Uterus (tissue), 4 donors: Measurements from ENCODE around the gene GCNT3. TPM values are rescaled to one million over a fixed set of nuclear protein-coding genes. Genes with fewer than 3 reads are reported as not detected.
"Not testable (repeated sequence)": the region's sequence is repeated elsewhere in the genome, so short reads cannot be mapped to it uniquely, and the experiment has no call there.

ENCODE experiments used
- DNase-seq, 2 donors: peaks; one replicate each; pipeline ENCODE4 v3.0.0-alpha.2; 2019 to 2020
- H3K27ac ChIP-seq, 2 donors: fragments of 200-600 bp; sonication (generic); 1 replicate in 1 of 2; 2 replicates in 1 of 2; pipeline ENCODE4 v1.5.1; 2016 to 2018
- H3K27me3 ChIP-seq, 2 donors: fragments of 200-600 bp; sonication (generic); one replicate each; pipeline ENCODE4 v1.5.1; 2018 to 2019; ENCODE audit warnings: control low read depth in 1 of 2
- H3K36me3 ChIP-seq, 2 donors: fragments of 200-600 bp; sonication (generic); one replicate each; pipeline ENCODE4 v1.5.1; 2019; ENCODE audit warnings: control low read depth in 1 of 2
- H3K4me1 ChIP-seq, 2 donors: fragments of 200-600 bp; sonication (generic); one replicate each; pipeline ENCODE4 v1.5.1; 2018 to 2019; ENCODE audit warnings: control low read depth in 1 of 2
- H3K4me3 ChIP-seq, 2 donors: fragments of 200-600 bp; sonication (generic); 1 replicate in 1 of 2; 2 replicates in 1 of 2; pipeline ENCODE4 v1.5.1; 2018 to 2019; ENCODE audit warnings: mild to moderate bottlenecking in 1 of 2
- H3K9me3 ChIP-seq, 2 donors: fragments of 200-600 bp; sonication (generic); one replicate each; pipeline ENCODE4 v1.5.1; 2019; ENCODE audit warnings: control low read depth in 1 of 2
- CTCF ChIP-seq, 4 experiments: fragments of 200-600 bp in 2 of 4; fragments of 450-650 bp in 2 of 4; sonication (generic) in 2 of 4; IDR thresholded peaks; one replicate each; pipeline ENCODE4 v1.5.1; 2016 to 2019; ENCODE audit warnings: antibody characterized with exemption in 4 of 4, mild to moderate bottlenecking in 2 of 4, moderate library complexity in 1 of 4
- POLR2A ChIP-seq, 2 donors: fragments of 450-650 bp; IDR thresholded peaks; one replicate each; pipeline ENCODE4 v1.6.1; 2016; ENCODE audit warnings: antibody characterized with exemption in 2 of 2, mild to moderate bottlenecking in 1 of 2, moderate library complexity in 1 of 2
- intact Hi-C: fragments of 100-400 bp; cut with DNase I; formaldehyde crosslinking; loops from one replicate; pipeline ENCODE4 v1.15.1; 2023; ENCODE audit warnings: low total_unique reads
- total RNA-seq, 4 donors: library from RNA; depleted of rRNA in 3 of 4; stranded (reverse); fragments of >200 nt in 3 of 4; gene quantifications; one replicate each; pipeline versions ENCODE4 v1.1.0 to v1.2.4, GENCODE V29; 2014 to 2023
- donor health status: DM: yes; HTN: yes; CAD: no.

GCNT3 gene
- total RNA-seq, 4 donors from 2014 or later = 0.59 to 1.7 TPM; not detected in 2

DNA sequence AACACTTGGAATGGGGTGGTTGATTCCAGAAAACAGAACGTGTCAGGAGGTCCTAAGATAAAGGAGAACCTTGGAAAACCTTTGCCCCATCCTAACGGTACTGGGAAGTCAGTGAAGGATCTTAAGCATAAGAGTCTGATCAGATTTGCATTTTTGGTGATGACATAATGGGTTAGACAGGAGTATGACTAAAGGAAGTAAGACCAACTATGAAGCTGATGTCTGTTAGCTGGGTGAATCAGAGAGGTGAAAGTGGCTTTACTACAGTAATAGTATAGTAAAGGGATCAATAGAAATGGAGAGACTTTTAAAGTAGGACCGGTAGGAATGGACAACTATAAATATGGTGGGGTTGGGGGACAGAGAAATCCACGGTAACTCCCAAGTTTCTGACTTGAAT is 33.2 kb downstream of the GCNT3 start:
- no peaks in the 10 kb centered on the region for H3K27me3 ChIP-seq
- TF ChIP-seq POLR2A (IDR thresholded peaks at IDR 0.05) (no peak), CTCF (IDR thresholded peaks at IDR 0.05) (no peak)
- DNase-seq = no peak
- H3K27ac ChIP-seq = no peak overlapping the region
- no peak overlapping the region for H3K4me3 ChIP-seq
- intact Hi-C loops = no loop called here
- no peaks in the 10 kb centered on the region for H3K4me1 ChIP-seq
- no peaks in the 10 kb centered on the region for H3K36me3 ChIP-seq
- no peaks in the 10 kb centered on the region for H3K9me3 ChIP-seq

GRCh38 chr15:59645812-59646211 is 34.2 kb downstream of the GCNT3 start:
- H3K4me3 ChIP-seq, H3K27me3 ChIP-seq, H3K4me1 ChIP-seq, H3K36me3 ChIP-seq, H3K9me3 ChIP-seq, H3K27ac ChIP-seq, intact Hi-C loops, DNase-seq: not testable (repeated sequence)

- no peaks in the 10 kb centered on the region for H3K36me3 ChIP-seq
- intact Hi-C loops = no loop called here
Measured at GRCh38 chr15:59646277-59646676, 34.7 kb downstream of the GCNT3 start.

DNA sequence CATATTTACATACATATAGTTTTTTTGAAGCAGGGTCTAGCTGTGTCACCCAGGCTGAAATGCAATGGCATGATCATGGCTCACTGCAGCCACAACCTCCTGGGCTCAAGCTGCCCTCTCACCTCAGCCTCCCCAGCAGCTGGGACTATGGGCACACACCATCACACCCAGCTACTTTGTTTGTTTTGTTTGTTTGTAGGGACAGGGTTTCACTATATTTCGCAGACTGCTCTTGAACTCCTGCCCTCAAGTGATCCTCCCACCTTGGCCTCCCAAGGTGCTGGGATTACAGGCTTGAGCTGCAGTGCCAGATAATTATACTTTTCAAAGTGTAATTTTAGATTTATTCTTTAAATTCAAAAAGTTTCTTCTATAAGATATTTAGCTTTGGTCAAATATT is 35.5 kb downstream of the GCNT3 start:
- H3K4me3 ChIP-seq = no peak overlapping the region
- no peak overlapping the region for H3K27ac ChIP-seq
- H3K9me3 ChIP-seq = no peaks in the 10 kb centered on the region
- no peaks in the 10 kb centered on the region for H3K4me1 ChIP-seq
- H3K36me3 ChIP-seq = no peaks in the 10 kb centered on the region
- no peaks in the 10 kb centered on the region for H3K27me3 ChIP-seq
- intact Hi-C loops = no loop called here
- TF ChIP-seq CTCF (IDR thresholded peaks at IDR 0.05) (no peak), POLR2A (IDR thresholded peaks at IDR 0.05) (no peak)
- no peak for DNase-seq

More at GRCh38 chr15:59646277-59646676, 34.7 kb downstream of the GCNT3 start:
- Histone ChIP-seq H3K4me3 (no peak overlapping the region), H3K4me1 (no peaks in the 10 kb centered on the region), H3K27ac (no peak overlapping the region), H3K9me3 (no peaks in the 10 kb centered on the region), H3K27me3 (no peaks in the 10 kb centered on the region)
- TF ChIP-seq POLR2A (IDR thresholded peaks at IDR 0.05) = no peak
- no peak for TF ChIP-seq CTCF (IDR thresholded peaks at IDR 0.05)
- DNase-seq = no peak

DNA sequence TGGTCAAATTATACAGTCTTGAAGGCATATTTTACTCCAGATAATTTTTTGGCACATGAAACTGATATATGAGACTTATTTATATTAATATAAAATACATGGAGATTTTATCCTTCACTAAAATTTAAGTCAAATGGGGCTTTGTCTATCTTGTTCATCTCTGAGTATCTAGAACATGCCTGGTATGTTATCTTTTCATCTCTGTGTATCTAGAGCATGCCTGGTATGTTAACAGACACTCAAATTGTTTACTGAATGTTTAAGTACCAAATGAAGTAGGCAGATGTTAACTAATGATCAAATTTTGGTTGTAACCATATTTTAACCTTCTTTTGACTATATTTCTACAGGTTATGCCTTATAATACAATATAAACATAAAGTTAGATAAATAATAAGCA is 38.0 kb downstream of the GCNT3 start:
- H3K27me3 ChIP-seq = no peaks in the 10 kb centered on the region
- H3K27ac ChIP-seq = no peak overlapping the region
- H3K4me3 ChIP-seq = no peak overlapping the region
- TF ChIP-seq CTCF (IDR thresholded peaks at IDR 0.05) (no peak), POLR2A (IDR thresholded peaks at IDR 0.05) (no peak)
- no peaks in the 10 kb centered on the region for H3K36me3 ChIP-seq
- DNase-seq = no peak
- H3K4me1 ChIP-seq = no peaks in the 10 kb centered on the region
- H3K9me3 ChIP-seq = no peaks in the 10 kb centered on the region
- intact Hi-C loops = no loop called here

DNA sequence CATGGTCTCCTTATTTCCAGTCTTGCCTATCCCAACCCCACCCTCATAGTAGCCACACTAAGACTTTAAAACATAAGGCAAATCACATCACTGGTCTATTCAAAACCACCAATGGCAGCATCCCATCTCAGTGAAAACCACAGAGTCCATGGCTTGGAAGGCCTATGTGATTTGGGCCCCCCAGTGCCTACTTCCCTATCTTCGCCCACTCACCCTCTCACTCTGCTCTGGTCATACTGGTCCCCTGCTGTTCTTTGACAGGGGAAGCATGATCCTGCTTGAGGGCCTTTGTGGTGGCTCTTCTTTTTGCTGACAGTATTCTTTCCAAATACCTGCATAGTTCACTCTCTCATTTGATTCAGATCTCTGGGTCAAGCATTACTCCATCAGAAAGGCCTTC is 42.5 kb downstream of the GCNT3 start:
- Histone ChIP-seq H3K27me3 (no peaks in the 10 kb centered on the region), H3K4me1 (peaks cover 0 to 4% of the 10 kb centered on the region in 2 donors), H3K9me3 (no peaks in the 10 kb centered on the region), H3K27ac (no peak overlapping the region), H3K4me3 (no peak overlapping the region), H3K36me3 (no peaks in the 10 kb centered on the region)
- no peak for DNase-seq
- intact Hi-C loops = no loop called here
- TF ChIP-seq POLR2A (IDR thresholded peaks at IDR 0.05) = no peak
- TF ChIP-seq CTCF (IDR thresholded peaks at IDR 0.05) = no peak
